ENCODE results near the gene G6PC3.
"Not testable (repeated sequence)": the region's sequence is repeated elsewhere in the genome, so short reads cannot be mapped to it uniquely, and the experiment has no call there.

The G6PC3 gene

GRCh38 chr17:44084921-44085320 lies 14.4 kb downstream of the G6PC3 start:
- DNase-seq = no peak

GRCh38 chr17:44085908-44086307 lies 15.4 kb downstream of the G6PC3 start:
- DNase-seq = no peak

- DNase-seq = peak; percentile 96
Observed at GRCh38 chr17:44086364-44087311, 16.1 kb downstream of the G6PC3 start.

- no peak for DNase-seq
Observed at GRCh38 chr17:44087319-44087718, 16.8 kb downstream of the G6PC3 start.

GRCh38 chr17:44088254-44088653 lies 17.7 kb downstream of the G6PC3 start:
- no peak for DNase-seq

GRCh38 chr17:44091200-44091997 lies 20.9 kb downstream of the G6PC3 start:
- no peak for DNase-seq

- no peak for DNase-seq
Observed at GRCh38 chr17:44092051-44092450, 21.5 kb downstream of the G6PC3 start.

- no peak for DNase-seq
Observed at GRCh38 chr17:44093231-44093900, 22.8 kb downstream of the G6PC3 start.

- DNase-seq = no peak
Observed at GRCh38 chr17:44094701-44095387, 24.3 kb downstream of the G6PC3 start.

- DNase-seq = no peak
Observed at GRCh38 chr17:44095388-44095646, 24.8 kb downstream of the G6PC3 start.

GRCh38 chr17:44095647-44096496 lies 25.3 kb downstream of the G6PC3 start:
- DNase-seq = peak; percentile 95

- DNase-seq = peak; percentile 70
Observed at GRCh38 chr17:44097110-44097958, 26.8 kb downstream of the G6PC3 start.

- DNase-seq = not testable (repeated sequence)
Observed at GRCh38 chr17:44101858-44102257, 31.3 kb downstream of the G6PC3 start.

GRCh38 chr17:44102849-44103622 lies 32.5 kb downstream of the G6PC3 start:
- DNase-seq = no peak

- no peak for DNase-seq
Observed at GRCh38 chr17:44105483-44105882, 34.9 kb downstream of the G6PC3 start.

- no peak for DNase-seq
Observed at GRCh38 chr17:44105941-44106340, 35.4 kb downstream of the G6PC3 start.

- DNase-seq = no peak
Observed at GRCh38 chr17:44106801-44107200, 36.3 kb downstream of the G6PC3 start.

- DNase-seq = peak; percentile 94
Observed at GRCh38 chr17:44108440-44109311, 38.1 kb downstream of the G6PC3 start.

GRCh38 chr17:44109312-44109630 lies 38.7 kb downstream of the G6PC3 start:
- DNase-seq = no peak
